Measurements from ENCODE around the gene ZCCHC7.

The ZCCHC7 gene

DNA sequence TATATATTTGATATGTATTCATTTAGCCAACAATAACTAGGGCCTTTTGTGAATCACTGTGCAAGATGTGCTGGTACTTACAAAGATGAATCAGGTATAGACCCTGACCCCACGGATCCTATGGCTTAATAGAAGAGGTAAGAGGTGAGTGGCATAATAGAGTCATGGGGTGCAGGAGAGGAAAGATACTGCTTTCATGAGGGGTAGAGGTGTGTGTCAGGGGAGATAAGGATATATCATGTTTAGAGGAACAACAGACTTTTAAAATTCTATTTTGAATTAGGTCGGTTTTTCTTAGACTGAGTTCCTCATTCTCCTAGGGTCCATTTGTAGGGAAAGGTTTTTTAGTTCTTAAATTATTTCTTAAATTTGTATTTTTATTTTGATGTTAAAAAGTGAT lies 27.8 kb downstream of the ZCCHC7 start:
- no peak for TF ChIP-seq EZH2phosphoT487 (IDR thresholded peaks at IDR 0.05; ENCODE audit: borderline replicate concordance, low read length)
- TF ChIP-seq, protein P1, sequence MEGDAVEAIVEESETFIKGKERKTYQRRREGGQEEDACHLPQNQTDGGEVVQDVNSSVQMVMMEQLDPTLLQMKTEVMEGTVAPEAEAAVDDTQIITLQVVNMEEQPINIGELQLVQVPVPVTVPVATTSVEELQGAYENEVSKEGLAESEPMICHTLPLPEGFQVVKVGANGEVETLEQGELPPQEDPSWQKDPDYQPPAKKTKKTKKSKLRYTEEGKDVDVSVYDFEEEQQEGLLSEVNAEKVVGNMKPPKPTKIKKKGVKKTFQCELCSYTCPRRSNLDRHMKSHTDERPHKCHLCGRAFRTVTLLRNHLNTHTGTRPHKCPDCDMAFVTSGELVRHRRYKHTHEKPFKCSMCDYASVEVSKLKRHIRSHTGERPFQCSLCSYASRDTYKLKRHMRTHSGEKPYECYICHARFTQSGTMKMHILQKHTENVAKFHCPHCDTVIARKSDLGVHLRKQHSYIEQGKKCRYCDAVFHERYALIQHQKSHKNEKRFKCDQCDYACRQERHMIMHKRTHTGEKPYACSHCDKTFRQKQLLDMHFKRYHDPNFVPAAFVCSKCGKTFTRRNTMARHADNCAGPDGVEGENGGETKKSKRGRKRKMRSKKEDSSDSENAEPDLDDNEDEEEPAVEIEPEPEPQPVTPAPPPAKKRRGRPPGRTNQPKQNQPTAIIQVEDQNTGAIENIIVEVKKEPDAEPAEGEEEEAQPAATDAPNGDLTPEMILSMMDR (IDR thresholded peaks at IDR 0.05; ENCODE audit: low read depth, low read length, poor library complexity, severe bottlenecking): no peak
- Histone ChIP-seq H3K4me1 (ENCODE audit: control insufficient read depth, low read length) (peaks cover 48% of the 10 kb centered on the region), H3K4me2 (ENCODE audit: low read length) (no peak overlapping the region), H3F3A (ENCODE audit: control insufficient read depth, insufficient read depth) (peaks cover 34% of the 10 kb centered on the region), H3K9me3 (ENCODE audit: control insufficient read depth, insufficient read depth, low read length) (no peaks in the 10 kb centered on the region), H3K9me2 (replicated peaks; ENCODE audit: control insufficient read depth, low read length) (no peaks in the 10 kb centered on the region), H3K27ac (ENCODE audit: low read depth, low read length) (no peak overlapping the region), H3K4me3 (ENCODE audit: low read length) (no peak overlapping the region), H3K79me2 (ENCODE audit: control insufficient read depth, low read length) (peaks cover 69% of the 10 kb centered on the region), H4K20me1 (ENCODE audit: control insufficient read depth, insufficient read depth, low read depth, low read length) (0 out of 2 replicates have a peak, but pooled peaks cover 5% of the 10 kb centered on the region), H3K27me3 (ENCODE audit: control insufficient read depth, low read length) (no peaks in the 10 kb centered on the region), H3K36me3 (ENCODE audit: control insufficient read depth, low read length) (peaks cover 60% of the 10 kb centered on the region)

DNA sequence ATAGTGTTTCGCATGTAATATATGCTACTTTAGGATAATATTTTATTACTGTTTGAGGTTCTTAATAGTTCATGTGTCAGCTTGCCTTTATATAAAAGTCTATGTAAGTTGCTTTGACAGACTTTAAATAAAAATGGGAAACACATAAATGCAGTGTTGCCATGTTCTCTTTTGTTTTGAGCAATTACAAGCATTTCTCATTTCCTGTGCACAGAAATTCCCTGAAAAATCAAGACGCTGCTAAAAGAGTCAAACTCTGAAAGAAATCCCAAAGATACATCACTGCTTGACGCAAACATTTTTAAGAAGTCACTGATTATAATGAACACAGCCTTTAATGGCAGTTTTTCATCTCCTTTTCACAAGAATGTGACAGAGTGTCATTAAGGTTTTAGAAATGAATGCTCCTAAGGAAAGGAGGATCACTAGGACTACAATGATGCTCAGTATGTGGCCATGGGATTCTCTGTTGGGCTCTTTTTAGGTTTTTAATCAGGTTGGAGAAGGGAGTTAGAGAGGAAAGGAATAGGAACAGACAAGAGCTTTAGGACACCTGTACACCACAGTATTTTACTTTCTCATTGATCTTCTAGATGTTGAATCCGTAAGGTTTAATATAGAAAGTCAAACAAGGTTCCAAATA lies 29.4 kb downstream of the ZCCHC7 start:
- Histone ChIP-seq H3K9me3 (ENCODE audit: control insufficient read depth, insufficient read depth, low read length) (no peaks in the 10 kb centered on the region), H3K79me2 (ENCODE audit: control insufficient read depth, low read length) (peaks cover 78% of the 10 kb centered on the region), H3K4me2 (ENCODE audit: low read length) (no peak overlapping the region), H3K4me3 (ENCODE audit: low read length) (no peak overlapping the region), H3K27me3 (ENCODE audit: control insufficient read depth, low read length) (no peaks in the 10 kb centered on the region), H3K4me1 (ENCODE audit: control insufficient read depth, low read length) (peaks cover 37% of the 10 kb centered on the region), H3K27ac (ENCODE audit: low read depth, low read length) (no peak overlapping the region), H4K20me1 (ENCODE audit: control insufficient read depth, insufficient read depth, low read depth, low read length) (0 out of 2 replicates have a peak, but pooled peaks cover 5% of the 10 kb centered on the region), H3K9me2 (replicated peaks; ENCODE audit: control insufficient read depth, low read length) (no peaks in the 10 kb centered on the region), H3K36me3 (ENCODE audit: control insufficient read depth, low read length) (peaks cover 68% of the 10 kb centered on the region), H3F3A (ENCODE audit: control insufficient read depth, insufficient read depth) (peaks cover 22% of the 10 kb centered on the region)
- TF ChIP-seq, protein P1 (IDR thresholded peaks at IDR 0.05; ENCODE audit: low read depth, low read length, poor library complexity, severe bottlenecking): no peak
- no peak for TF ChIP-seq EZH2phosphoT487 (IDR thresholded peaks at IDR 0.05; ENCODE audit: borderline replicate concordance, low read length)

DNA sequence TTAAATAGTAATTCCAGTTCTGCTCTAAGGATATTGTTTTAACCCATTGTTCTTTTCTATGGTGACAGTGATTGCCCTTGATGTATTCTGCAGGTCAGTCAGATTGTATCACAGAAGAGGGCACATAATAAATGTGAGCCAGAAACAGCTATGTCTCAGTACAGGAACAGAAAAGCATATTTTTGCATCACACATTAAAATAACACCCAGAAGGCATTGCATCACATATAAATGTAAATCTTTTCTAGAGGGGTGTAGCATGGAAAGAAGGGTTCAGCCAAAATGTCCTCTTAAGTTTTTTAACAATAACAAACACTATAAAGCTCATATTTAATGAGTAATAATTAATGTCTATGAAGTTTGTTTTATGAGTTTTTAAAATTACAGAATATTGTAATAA lies 30.0 kb downstream of the ZCCHC7 start:
- H3K27me3 ChIP-seq (ENCODE audit: control insufficient read depth, low read length): no peaks in the 10 kb centered on the region
- no peaks in the 10 kb centered on the region for H3K9me2 ChIP-seq (replicated peaks; ENCODE audit: control insufficient read depth, low read length)
- H3K4me1 ChIP-seq (ENCODE audit: control insufficient read depth, low read length): peaks cover 31% of the 10 kb centered on the region
- peaks cover 64% of the 10 kb centered on the region for H3K36me3 ChIP-seq (ENCODE audit: control insufficient read depth, low read length)
- peaks cover 75% of the 10 kb centered on the region for H3K79me2 ChIP-seq (ENCODE audit: control insufficient read depth, low read length)
- no peak overlapping the region for H3K4me2 ChIP-seq (ENCODE audit: low read length)
- H3K27ac ChIP-seq (ENCODE audit: low read depth, low read length): no peak overlapping the region
- peaks cover 17% of the 10 kb centered on the region for H3F3A ChIP-seq (ENCODE audit: control insufficient read depth, insufficient read depth)
- H4K20me1 ChIP-seq (ENCODE audit: control insufficient read depth, insufficient read depth, low read depth, low read length): 0 out of 2 replicates have a peak, but pooled peaks cover 5% of the 10 kb centered on the region
- TF ChIP-seq, protein P1 (IDR thresholded peaks at IDR 0.05; ENCODE audit: low read depth, low read length, poor library complexity, severe bottlenecking): no peak
- no peak for TF ChIP-seq EZH2phosphoT487 (IDR thresholded peaks at IDR 0.05; ENCODE audit: borderline replicate concordance, low read length)
- H3K4me3 ChIP-seq (ENCODE audit: low read length): no peak overlapping the region
- H3K9me3 ChIP-seq (ENCODE audit: control insufficient read depth, insufficient read depth, low read length): no peaks in the 10 kb centered on the region
